ENCODE measurements around the gene CNTN5. TPM values are rescaled to one million over a fixed set of nuclear protein-coding genes. Genes with fewer than 3 reads are reported as not detected.

Gene CNTN5
- total RNA-seq, 1 experiment from 2014 or later, result not detected

- H3K4me1 ChIP-seq (ENCODE audit: insufficient read depth, low read length), result no peaks in the 10 kb centered on the region
- H3K27ac ChIP-seq (ENCODE audit: insufficient read length, low read depth, low read length), result no peak overlapping the region
- no peaks in the 10 kb centered on the region for H3K23me2 ChIP-seq (ENCODE audit: insufficient read length, low read depth, low read length, poor library complexity, severe bottlenecking)
- no peak overlapping the region for H3T11ph ChIP-seq (ENCODE audit: low read length)
- H4K20me1 ChIP-seq (ENCODE audit: control insufficient read depth, insufficient read depth, insufficient read length), result no peaks in the 10 kb centered on the region
- H3K79me1 ChIP-seq (ENCODE audit: insufficient read depth, low read depth, low read length, poor library complexity, severe bottlenecking), result no peaks in the 10 kb centered on the region
- WGBS (ENCODE audit: extremely low coverage, insufficient read length, low lambda C conversion rate), result no CpG with 5 or more reads among the region's 5 CpGs
- H2BK15ac ChIP-seq (ENCODE audit: low read depth, low read length), result no peak overlapping the region
- no peak overlapping the region for H2BK5ac ChIP-seq (ENCODE audit: insufficient read length, low read length)
- no peak overlapping the region for H4K5ac ChIP-seq (ENCODE audit: insufficient read length, low read depth, low read length)
- H2BK120ac ChIP-seq (ENCODE audit: low read depth, low read length, poor library complexity, severe bottlenecking), result no peak overlapping the region
- no peaks in the 10 kb centered on the region for H3K79me2 ChIP-seq (ENCODE audit: insufficient read depth, low read length)
- Mint-ChIP-seq H3K4me1 (peaks cover 0 to 9% of the 10 kb centered on the region in 2 experiments; a peak in 3 of 4 replicates), H3K27me3 (ENCODE audit: low read depth) (peaks cover 1% of the 10 kb centered on the region; the same call in 1 of the 2 replicates), H3K36me3 (ENCODE audit: insufficient read depth in 1 of 3, low read depth in 3 of 3) (peaks cover 0 to 4% (median 3%) of the 10 kb centered on the region in 3 experiments; a peak in 3 of 7 replicates), H3K4me3 (no peak overlapping the region), H3K27ac (no peak overlapping the region; a peak in 1 of 7 replicates), H3K9me3 (peaks cover 4% of the 10 kb centered on the region in 2 experiments; a peak in 3 of 5 replicates)
- no peaks in the 10 kb centered on the region for H3K9me3 ChIP-seq (ENCODE audit: control insufficient read depth, low read depth, low read length)
- DNase-seq, result no peak
- no peak overlapping the region for H3K9ac ChIP-seq (ENCODE audit: extremely low read depth, insufficient read length, low read length)
- H3K56ac ChIP-seq (ENCODE audit: insufficient read length, low read depth, low read length), result no peak overlapping the region
- H4K8ac ChIP-seq (replicated peaks; ENCODE audit: insufficient read length, low read depth, low read length), result no peak overlapping the region
- no peak overlapping the region for H3K14ac ChIP-seq (ENCODE audit: insufficient read depth, low read length)
- H2BK12ac ChIP-seq (ENCODE audit: insufficient read length, low read depth, low read length), result no peak overlapping the region
- no peak overlapping the region for H3K4me2 ChIP-seq (ENCODE audit: insufficient read depth, insufficient read length, low read length)
- peak; percentile 59 for TF ChIP-seq CTCF (conservative IDR thresholded peaks at IDR 0.05)
- no peak overlapping the region for H3K18ac ChIP-seq (ENCODE audit: insufficient read length, low read depth, low read length)
- H4K91ac ChIP-seq (ENCODE audit: insufficient read length, low read depth, low read length), result no peak overlapping the region
- H3K23ac ChIP-seq (ENCODE audit: insufficient read length, low read depth, low read length), result no peak overlapping the region
- no peak overlapping the region for H2BK20ac ChIP-seq (ENCODE audit: low read depth, low read length, poor library complexity, severe bottlenecking)
- no peaks in the 10 kb centered on the region for H3K27me3 ChIP-seq (ENCODE audit: insufficient read depth, low read length)
- H2AFZ ChIP-seq (ENCODE audit: low read length), result no peak overlapping the region
- no peak overlapping the region for H2AK5ac ChIP-seq (ENCODE audit: insufficient read length, low read length)
- no peak overlapping the region for H3K4ac ChIP-seq (ENCODE audit: low read depth, low read length)
Measured at GRCh38 chr11:99814738-99815137, 794.0 kb downstream of the CNTN5 start.
